Cardiac muscle cell (in vitro differentiated cells and primary cell): ENCODE measurements around the gene KLRK1. TPM values are rescaled to one million over a fixed set of nuclear protein-coding genes. Genes with fewer than 3 reads are reported as not detected.

Source experiments
- DNase-seq, 2 donors: peaks; one replicate each; pipeline versions ENCODE4 v3.0.0 to v3.0.0-alpha.2; 2010 to 2017; ENCODE audit warnings: low read depth in 1 of 2, low spot score in 1 of 2
- H3K27ac ChIP-seq: fragments of 200-600 bp; sonication (generic); 2 replicates; pipeline ENCODE4 v1.5.1; 2016
- H3K27me3 ChIP-seq: fragments of 200-600 bp; sonication (generic); 2 replicates; pipeline ENCODE4 v1.6.0; 2016; ENCODE audit warnings: control low read depth
- H3K36me3 ChIP-seq: fragments of 200-600 bp; sonication (generic); 2 replicates; pipeline ENCODE4 v1.5.1; 2016; ENCODE audit warnings: control low read depth
- H3K4me1 ChIP-seq: fragments of 200-600 bp; sonication (generic); 2 replicates; pipeline ENCODE4 v1.8.1; 2017; ENCODE audit warnings: low read depth, mild to moderate bottlenecking, mixed run types
- H3K4me3 ChIP-seq: fragments of 200-600 bp; sonication (generic); 2 replicates; pipeline ENCODE4 v1.5.1; 2016; ENCODE audit warnings: mild to moderate bottlenecking
- H3K9me3 ChIP-seq: fragments of 200-600 bp; sonication (generic); 2 replicates; pipeline ENCODE4 v1.5.1; 2017; ENCODE audit warnings: low read depth, mild to moderate bottlenecking, control low read depth
- CTCF ChIP-seq: IDR thresholded peaks from 2 replicates; pipeline ENCODE4 v1.5.1; 2012; ENCODE audit warnings: low read depth, mild to moderate bottlenecking, low read length
- polyA plus RNA-seq: library from polyadenylated mRNA; unstranded; fragments of >200 nt; fragmentation: Nextera tagmentation; extraction: Ambion mirVana; gene quantifications from 2 replicates; pipeline ENCODE4 v1.2.1, GENCODE V29; 2016
- total RNA-seq: library from RNA; depleted of rRNA; stranded (reverse); fragments of >200 nt; gene quantifications from 2 replicates; pipeline ENCODE4 v1.2.3, GENCODE V29; 2016

The KLRK1 gene
- total and polyA plus RNA-seq, 2 experiments from 2014 or later: 0.15 TPM; not detected in 1

DNA sequence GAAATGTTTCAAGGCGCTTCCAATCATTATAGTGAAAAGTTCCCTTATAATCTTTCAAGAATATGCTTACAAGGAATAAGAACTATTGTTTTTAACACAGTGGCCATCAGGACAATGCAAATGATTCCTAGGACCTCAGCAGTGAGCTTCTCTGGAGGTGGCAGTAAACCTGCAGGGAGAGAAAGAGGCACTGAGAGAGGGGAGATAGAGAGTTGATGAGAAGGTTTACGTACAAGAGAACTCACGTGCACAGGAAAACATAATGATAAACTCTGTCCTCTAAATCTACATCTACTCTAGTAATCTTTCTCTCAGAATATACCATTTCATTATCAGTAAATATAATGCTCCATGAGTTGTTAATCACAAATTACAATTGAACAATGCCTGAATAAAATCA lies 19.0 kb upstream of the KLRK1 start:
- H3K9me3 ChIP-seq: no peaks in the 10 kb centered on the region
- H3K27me3 ChIP-seq: no peaks in the 10 kb centered on the region
- peaks cover 3% of the 10 kb centered on the region for H3K4me1 ChIP-seq
- no peak overlapping the region for H3K4me3 ChIP-seq
- H3K27ac ChIP-seq: no peak overlapping the region
- no peak for DNase-seq
- no peaks in the 10 kb centered on the region for H3K36me3 ChIP-seq
- no peak for TF ChIP-seq CTCF

GRCh38 chr12:10406725-10407124 lies 16.9 kb upstream of the KLRK1 start:
- H3K27me3 ChIP-seq: no peaks in the 10 kb centered on the region
- TF ChIP-seq CTCF: no peak
- H3K4me3 ChIP-seq: no peak overlapping the region
- no peak for DNase-seq
- H3K9me3 ChIP-seq: no peaks in the 10 kb centered on the region
- H3K36me3 ChIP-seq: no peaks in the 10 kb centered on the region
- no peak overlapping the region for H3K27ac ChIP-seq
- H3K4me1 ChIP-seq: peaks cover 3% of the 10 kb centered on the region

DNA sequence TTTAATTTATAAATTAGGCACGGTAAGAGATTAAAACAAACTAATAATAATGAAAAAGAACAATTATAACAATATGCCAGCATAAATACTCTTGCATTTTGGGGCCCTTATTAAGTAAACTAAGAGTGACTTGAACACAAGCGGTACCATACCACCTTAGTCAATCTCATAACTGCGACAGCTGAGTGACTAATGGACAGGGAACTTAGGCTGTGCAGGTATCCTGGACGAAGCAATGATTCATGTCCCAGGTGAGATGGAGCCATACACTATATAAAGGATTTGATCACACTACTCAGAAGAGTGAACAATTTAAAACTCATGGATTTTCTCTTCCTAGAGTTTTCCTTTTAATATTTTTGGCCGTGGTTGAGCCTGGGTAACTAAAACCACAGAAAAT lies 15.5 kb upstream of the KLRK1 start:
- H3K36me3 ChIP-seq: no peaks in the 10 kb centered on the region
- no peak overlapping the region for H3K27ac ChIP-seq
- no peaks in the 10 kb centered on the region for H3K9me3 ChIP-seq
- no peak for DNase-seq
- TF ChIP-seq CTCF: no peak
- H3K4me3 ChIP-seq: no peak overlapping the region
- no peaks in the 10 kb centered on the region for H3K27me3 ChIP-seq
- H3K4me1 ChIP-seq: peaks cover 3% of the 10 kb centered on the region

DNA sequence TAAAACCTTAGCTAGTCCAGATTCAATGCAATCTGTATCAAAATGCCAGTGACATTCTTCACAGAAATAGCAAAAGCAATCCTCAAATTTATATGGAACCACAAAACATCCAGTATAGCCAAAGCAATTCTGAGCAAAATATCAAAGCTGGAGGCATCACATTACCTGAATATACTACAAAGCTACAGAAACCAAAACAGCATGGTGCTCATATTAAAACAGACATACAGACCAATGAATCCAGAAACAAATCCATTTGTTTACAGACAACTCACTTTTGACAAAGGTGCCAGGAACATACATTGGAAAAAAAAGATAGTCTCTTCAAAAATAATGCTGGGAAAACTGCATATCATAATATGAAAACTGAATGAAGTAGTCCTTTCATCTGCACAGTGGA lies 15.0 kb upstream of the KLRK1 start:
- TF ChIP-seq CTCF: no peak
- DNase-seq: no peak
- Histone ChIP-seq H3K4me1 (peaks cover 3% of the 10 kb centered on the region), H3K27me3 (no peaks in the 10 kb centered on the region), H3K9me3 (no peaks in the 10 kb centered on the region), H3K27ac (no peak overlapping the region), H3K4me3 (no peak overlapping the region), H3K36me3 (no peaks in the 10 kb centered on the region)

DNA sequence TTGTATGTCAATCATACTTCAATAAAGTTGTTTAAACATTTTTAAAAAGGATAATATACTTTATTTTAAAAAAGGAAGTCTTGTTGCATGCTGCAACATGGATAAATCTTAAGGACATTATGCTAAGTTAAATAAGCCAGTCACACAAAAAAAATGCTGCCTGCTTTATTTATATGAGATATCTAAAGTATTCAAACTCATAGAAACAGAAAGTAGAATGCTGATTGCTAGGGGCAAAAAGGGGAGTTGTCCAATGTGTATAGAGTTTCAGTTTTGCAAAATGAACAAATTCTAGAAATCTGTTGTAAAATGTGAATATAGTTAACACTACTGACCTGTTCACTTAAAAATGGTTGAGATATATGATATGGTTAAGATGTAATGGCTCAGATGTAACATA lies 11.0 kb upstream of the KLRK1 start:
- DNase-seq: no peak
- Histone ChIP-seq H3K36me3 (no peaks in the 10 kb centered on the region), H3K27ac (no peak overlapping the region), H3K9me3 (no peaks in the 10 kb centered on the region), H3K4me1 (no peaks in the 10 kb centered on the region), H3K27me3 (no peaks in the 10 kb centered on the region), H3K4me3 (no peak overlapping the region)
- no peak for TF ChIP-seq CTCF

DNA sequence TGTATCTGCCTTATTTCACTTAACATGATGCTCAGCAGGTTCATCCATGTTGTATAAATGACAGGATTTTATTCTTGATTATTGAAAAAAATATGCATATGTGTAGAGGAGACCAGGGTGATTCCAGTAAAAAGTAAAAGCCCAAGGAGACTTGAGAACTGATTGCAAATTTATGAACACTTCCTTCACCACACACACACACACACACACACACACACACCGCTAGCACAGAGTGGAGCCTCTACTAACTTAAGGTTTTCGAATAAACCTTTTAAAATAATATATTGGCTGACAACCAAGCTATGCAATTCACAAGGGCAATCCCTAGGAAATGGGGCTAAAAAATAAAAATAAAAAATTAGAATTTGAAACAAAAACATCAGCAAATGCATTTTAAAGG lies 8.3 kb upstream of the KLRK1 start:
- Histone ChIP-seq H3K27ac (no peak overlapping the region), H3K36me3 (no peaks in the 10 kb centered on the region), H3K4me3 (no peak overlapping the region), H3K27me3 (no peaks in the 10 kb centered on the region), H3K4me1 (no peaks in the 10 kb centered on the region), H3K9me3 (no peaks in the 10 kb centered on the region)
- TF ChIP-seq CTCF: no peak
- no peak for DNase-seq
